Mammary epithelial cell (primary cell): ENCODE results near the gene RAB32.

Source experiments
- EZH2 ChIP-seq: IDR thresholded peaks from 2 replicates; pipeline ENCODE4 v1.6.1; 2012; ENCODE audit warnings: low read length, inconsistent platforms, borderline replicate concordance
- TF ChIP-seq, protein P1 (sequence below), 2 donors: IDR thresholded peaks in 1 of 2; conservative IDR thresholded peaks in 1 of 2; 2 replicates each; pipeline ENCODE4 v1.5.1; 2011 to 2012; ENCODE audit warnings: inconsistent platforms in 2 of 2, low read length in 2 of 2, mild to moderate bottlenecking in 2 of 2, control low read depth in 1 of 2, low read depth in 1 of 2; ENCODE audit not compliant: insufficient read depth in 1 of 2; ENCODE audit errors: extremely low read depth in 1 of 2

DNA sequence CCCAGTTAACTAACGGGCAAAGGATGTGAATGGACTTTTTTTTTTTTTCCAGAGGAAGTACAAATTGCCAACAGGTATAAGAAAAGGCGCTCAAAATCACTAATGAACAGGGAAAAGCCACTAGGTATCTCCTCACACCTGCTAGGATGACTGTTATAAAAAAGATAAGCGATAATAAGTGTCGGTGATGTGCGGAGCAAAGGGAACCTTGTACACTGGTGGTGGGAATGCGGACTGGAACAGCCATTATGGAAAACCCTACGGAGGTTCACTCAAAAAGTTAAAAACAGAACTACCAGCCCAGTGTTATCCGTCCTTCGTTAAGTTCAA, 787 bp upstream of the RAB32 start:
- TF ChIP-seq, protein P1, sequence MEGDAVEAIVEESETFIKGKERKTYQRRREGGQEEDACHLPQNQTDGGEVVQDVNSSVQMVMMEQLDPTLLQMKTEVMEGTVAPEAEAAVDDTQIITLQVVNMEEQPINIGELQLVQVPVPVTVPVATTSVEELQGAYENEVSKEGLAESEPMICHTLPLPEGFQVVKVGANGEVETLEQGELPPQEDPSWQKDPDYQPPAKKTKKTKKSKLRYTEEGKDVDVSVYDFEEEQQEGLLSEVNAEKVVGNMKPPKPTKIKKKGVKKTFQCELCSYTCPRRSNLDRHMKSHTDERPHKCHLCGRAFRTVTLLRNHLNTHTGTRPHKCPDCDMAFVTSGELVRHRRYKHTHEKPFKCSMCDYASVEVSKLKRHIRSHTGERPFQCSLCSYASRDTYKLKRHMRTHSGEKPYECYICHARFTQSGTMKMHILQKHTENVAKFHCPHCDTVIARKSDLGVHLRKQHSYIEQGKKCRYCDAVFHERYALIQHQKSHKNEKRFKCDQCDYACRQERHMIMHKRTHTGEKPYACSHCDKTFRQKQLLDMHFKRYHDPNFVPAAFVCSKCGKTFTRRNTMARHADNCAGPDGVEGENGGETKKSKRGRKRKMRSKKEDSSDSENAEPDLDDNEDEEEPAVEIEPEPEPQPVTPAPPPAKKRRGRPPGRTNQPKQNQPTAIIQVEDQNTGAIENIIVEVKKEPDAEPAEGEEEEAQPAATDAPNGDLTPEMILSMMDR (conservative IDR thresholded peaks at IDR 0.05 in 1 of 2, IDR thresholded peaks at IDR 0.05 in 1 of 2; ENCODE audit: extremely low read depth in 1 of 2, insufficient read depth in 1 of 2, low read depth in 1 of 2, low read length in 2 of 2), result no peak
- TF ChIP-seq EZH2, result no peak
